ENCODE results near the gene MICB.

Gene MICB

DNA sequence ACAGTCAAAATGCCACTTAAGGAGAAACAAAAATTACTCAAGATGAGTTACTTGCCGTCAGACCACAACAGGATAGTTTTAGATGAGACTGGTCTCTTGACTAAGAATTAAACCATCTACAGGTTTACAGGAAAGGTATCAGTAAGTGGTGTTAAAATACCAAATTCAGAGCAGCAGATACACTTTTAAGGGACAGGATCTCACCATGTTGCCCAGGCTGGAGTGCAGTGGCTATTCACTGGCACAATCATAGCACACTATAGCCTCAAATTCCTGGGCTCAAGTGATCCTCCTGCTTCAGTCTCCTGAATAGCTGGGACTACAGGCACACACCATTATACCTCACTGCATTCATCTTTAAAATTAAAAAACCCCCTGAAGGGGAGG is 35.5 kb downstream of the MICB start:
- H3K4me2 ChIP-seq (ENCODE audit: low read length), result no peak overlapping the region
- no peak overlapping the region for H3K4me3 ChIP-seq (ENCODE audit: low read length)
- no peaks in the 10 kb centered on the region for H3K27me3 ChIP-seq (ENCODE audit: control insufficient read depth, insufficient read depth, low read length)
- peaks cover 87% of the 10 kb centered on the region for H3K36me3 ChIP-seq (ENCODE audit: insufficient read depth, low read length)
- H3K9ac ChIP-seq (ENCODE audit: low read depth, low read length), result no peak overlapping the region
- no peaks in the 10 kb centered on the region for H3K9me3 ChIP-seq (replicated peaks; ENCODE audit: low read length)
- peaks cover under 1% of the 10 kb centered on the region for H3K4me1 ChIP-seq (ENCODE audit: control insufficient read depth, insufficient read depth, low read length)

- H3K27me3 ChIP-seq (ENCODE audit: control insufficient read depth, insufficient read depth, low read length), result no peaks in the 10 kb centered on the region
- H3K36me3 ChIP-seq (ENCODE audit: insufficient read depth, low read length), result peaks cover 92% of the 10 kb centered on the region
Observed at GRCh38 chr6:31534011-31534410, 36.1 kb downstream of the MICB start.

GRCh38 chr6:31534521-31535040 is 36.6 kb downstream of the MICB start:
- Histone ChIP-seq H3K27me3 (ENCODE audit: control insufficient read depth, insufficient read depth, low read length) (no peaks in the 10 kb centered on the region), H3K4me3 (ENCODE audit: low read length) (no peak overlapping the region), H3K9me3 (replicated peaks; ENCODE audit: low read length) (no peaks in the 10 kb centered on the region), H3K4me2 (ENCODE audit: low read length) (no peak overlapping the region), H3K36me3 (ENCODE audit: insufficient read depth, low read length) (peaks cover 95% of the 10 kb centered on the region), H3K4me1 (ENCODE audit: control insufficient read depth, insufficient read depth, low read length) (peaks cover 12% of the 10 kb centered on the region), H3K9ac (ENCODE audit: low read depth, low read length) (no peak overlapping the region)

More at GRCh38 chr6:31534011-31534410, 36.1 kb downstream of the MICB start:
- Histone ChIP-seq H3K4me1 (ENCODE audit: control insufficient read depth, insufficient read depth, low read length) (peaks cover 6% of the 10 kb centered on the region), H3K4me3 (ENCODE audit: low read length) (no peak overlapping the region), H3K9me3 (replicated peaks; ENCODE audit: low read length) (no peaks in the 10 kb centered on the region), H3K9ac (ENCODE audit: low read depth, low read length) (no peak overlapping the region), H3K4me2 (ENCODE audit: low read length) (no peak overlapping the region)

DNA sequence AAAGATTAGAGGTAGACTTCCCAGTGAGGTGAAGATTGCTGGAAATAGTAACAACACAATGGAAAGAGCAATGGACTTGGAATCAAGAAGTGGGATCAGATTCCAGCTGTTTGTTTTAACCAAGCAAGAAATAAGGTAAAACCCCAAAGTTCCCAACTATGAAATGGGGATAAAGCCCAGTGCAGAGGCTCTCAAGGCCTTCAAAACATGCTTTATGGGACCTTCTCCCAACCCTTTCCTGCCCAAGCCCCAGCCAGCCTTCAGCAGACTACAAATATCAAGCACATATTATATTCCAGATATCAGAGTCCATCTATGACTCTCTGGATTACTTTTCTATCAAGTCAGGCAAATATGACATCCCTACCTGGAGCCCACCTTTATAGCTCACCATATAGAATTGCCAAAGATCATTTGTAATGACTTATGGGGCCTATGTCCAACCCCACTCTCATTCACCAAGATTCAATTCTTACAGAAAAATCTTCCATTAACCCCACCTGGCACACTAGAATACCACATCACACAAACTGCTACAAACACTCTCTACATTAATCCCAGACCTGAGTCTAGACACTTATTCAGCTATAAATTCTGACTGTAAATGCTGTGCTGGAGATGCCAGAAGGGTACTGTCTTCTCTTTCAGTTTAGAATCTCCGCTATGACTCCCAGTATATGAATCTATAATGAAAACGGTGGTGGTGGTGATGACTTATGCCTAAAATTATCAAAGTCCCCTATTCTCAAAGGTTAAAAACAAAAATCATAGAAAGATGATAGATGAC is 37.8 kb downstream of the MICB start:
- Histone ChIP-seq H3K27me3 (ENCODE audit: control insufficient read depth, insufficient read depth, low read length) (no peaks in the 10 kb centered on the region), H3K9me3 (replicated peaks; ENCODE audit: low read length) (no peaks in the 10 kb centered on the region), H3K9ac (ENCODE audit: low read depth, low read length) (no peak overlapping the region), H3K4me2 (ENCODE audit: low read length) (no peak overlapping the region), H3K4me3 (ENCODE audit: low read length) (no peak overlapping the region), H3K36me3 (ENCODE audit: insufficient read depth, low read length) (peaks cover 96% of the 10 kb centered on the region), H3K4me1 (ENCODE audit: control insufficient read depth, insufficient read depth, low read length) (peaks cover 21% of the 10 kb centered on the region)

DNA sequence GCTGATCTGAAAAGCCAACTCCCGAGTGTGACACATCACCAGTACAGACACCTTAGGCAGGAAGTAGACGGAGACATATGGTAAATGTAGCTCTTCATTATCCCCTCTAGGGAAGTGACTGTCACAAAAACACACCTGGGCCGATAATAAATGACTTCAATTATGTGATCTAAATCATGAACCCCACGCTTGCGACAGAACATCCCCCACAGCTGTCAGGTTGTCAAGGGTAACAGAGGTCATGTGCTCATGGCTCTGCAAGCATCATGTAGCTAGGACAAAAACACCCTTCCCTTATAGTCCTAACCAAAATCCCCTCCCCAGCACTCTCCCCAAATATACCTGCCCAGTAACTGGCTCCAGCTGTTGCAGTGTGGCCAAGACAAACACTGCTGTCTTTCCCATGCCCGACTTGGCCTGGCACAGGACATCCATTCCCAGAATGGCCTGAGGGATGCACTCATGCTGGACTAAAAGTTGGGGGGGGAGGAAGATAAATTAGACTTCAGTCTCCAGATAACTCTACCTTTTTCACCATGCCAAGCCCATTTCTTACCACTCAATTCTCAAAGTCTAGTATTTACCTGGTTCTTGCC is 41.0 kb downstream of the MICB start:
- no peaks in the 10 kb centered on the region for H3K9me3 ChIP-seq (replicated peaks; ENCODE audit: low read length)
- peak overlapping the region; percentile 92 for H3K4me2 ChIP-seq (ENCODE audit: low read length)
- peak overlapping the region; percentile 99 for H3K9ac ChIP-seq (ENCODE audit: low read depth, low read length)
- H3K4me1 ChIP-seq (ENCODE audit: control insufficient read depth, insufficient read depth, low read length), result peaks cover 26% of the 10 kb centered on the region
- peaks cover 71% of the 10 kb centered on the region for H3K36me3 ChIP-seq (ENCODE audit: insufficient read depth, low read length)
- H3K27me3 ChIP-seq (ENCODE audit: control insufficient read depth, insufficient read depth, low read length), result no peaks in the 10 kb centered on the region
- H3K4me3 ChIP-seq (ENCODE audit: low read length), result peak overlapping the region; percentile 87

- Histone ChIP-seq H3K9me3 (replicated peaks; ENCODE audit: low read length) (no peaks in the 10 kb centered on the region), H3K4me2 (ENCODE audit: low read length) (peak overlapping the region; percentile 92), H3K4me3 (ENCODE audit: low read length) (peak overlapping the region; percentile 87), H3K4me1 (ENCODE audit: control insufficient read depth, insufficient read depth, low read length) (peaks cover 26% of the 10 kb centered on the region), H3K36me3 (ENCODE audit: insufficient read depth, low read length) (peaks cover 54% of the 10 kb centered on the region), H3K27me3 (ENCODE audit: control insufficient read depth, insufficient read depth, low read length) (no peaks in the 10 kb centered on the region), H3K9ac (ENCODE audit: low read depth, low read length) (peak overlapping the region; percentile 99)
Observed at GRCh38 chr6:31540640-31541039, 42.7 kb downstream of the MICB start.

GRCh38 chr6:31541059-31541657 is 43.2 kb downstream of the MICB start:
- H3K27me3 ChIP-seq (ENCODE audit: control insufficient read depth, insufficient read depth, low read length), result no peaks in the 10 kb centered on the region
- peaks cover 30% of the 10 kb centered on the region for H3K4me1 ChIP-seq (ENCODE audit: control insufficient read depth, insufficient read depth, low read length)
- peak overlapping the region; percentile 92 for H3K4me2 ChIP-seq (ENCODE audit: low read length)
- no peaks in the 10 kb centered on the region for H3K9me3 ChIP-seq (replicated peaks; ENCODE audit: low read length)
- H3K9ac ChIP-seq (ENCODE audit: low read depth, low read length), result peak overlapping the region; percentile 99
- peaks cover 49% of the 10 kb centered on the region for H3K36me3 ChIP-seq (ENCODE audit: insufficient read depth, low read length)
- peak overlapping the region; percentile 87 for H3K4me3 ChIP-seq (ENCODE audit: low read length)

DNA sequence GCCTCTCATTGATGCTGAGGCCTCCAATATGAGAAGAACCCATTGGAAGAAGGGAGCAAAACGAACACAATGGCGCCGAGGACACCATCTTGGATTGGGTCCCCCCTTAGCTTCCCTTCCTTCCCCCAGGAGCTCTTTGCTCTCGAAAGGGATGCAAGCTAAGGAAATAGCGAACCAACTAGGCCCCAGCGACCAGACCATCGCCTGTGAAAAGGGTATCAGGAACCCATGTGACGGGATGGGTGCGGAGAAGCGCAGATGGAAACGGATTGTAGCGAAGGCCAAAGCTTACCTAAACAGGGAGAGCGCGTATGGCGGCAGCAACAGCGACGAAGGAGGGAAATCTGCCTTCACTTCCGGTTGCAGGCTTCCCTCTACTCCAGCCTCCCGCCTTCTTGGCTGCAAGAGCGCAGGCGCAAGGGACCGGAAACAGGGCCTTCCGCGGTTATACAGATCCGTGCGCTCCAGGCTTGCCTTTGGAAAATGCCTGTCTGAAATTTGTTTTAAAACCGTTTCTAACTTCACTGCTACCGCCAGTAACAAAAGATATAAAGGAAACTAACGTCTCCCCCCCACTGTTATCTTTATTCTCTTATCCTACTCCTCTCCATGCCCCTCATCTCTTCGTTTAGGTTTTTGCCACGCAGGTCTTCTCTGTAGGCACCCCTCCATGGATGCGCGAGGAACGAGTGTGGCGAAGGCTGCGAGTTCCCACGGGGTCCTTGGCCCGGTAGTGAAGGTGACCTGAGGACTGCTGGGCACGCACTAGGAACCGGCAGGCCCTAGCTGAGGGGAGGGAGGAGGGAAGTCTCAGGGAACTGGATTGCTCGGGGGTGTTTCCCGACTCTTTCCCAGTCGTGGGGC is 43.9 kb downstream of the MICB start, which contains the start of gene DDX39B:
Gene DDX39B (minus strand): TSS at position 346 of the 864 bp plus-strand sequence. CDS start 1,471 bp downstream, outside the sequence.
- Histone ChIP-seq H3K36me3 (ENCODE audit: insufficient read depth, low read length) (peaks cover 41% of the 10 kb centered on the region), H3K4me1 (ENCODE audit: control insufficient read depth, insufficient read depth, low read length) (peaks cover 33% of the 10 kb centered on the region), H3K9me3 (replicated peaks; ENCODE audit: low read length) (no peaks in the 10 kb centered on the region), H3K4me2 (ENCODE audit: low read length) (peak within 1 kb of the TSS; percentile 92), H3K27me3 (ENCODE audit: control insufficient read depth, insufficient read depth, low read length) (no peaks in the 10 kb centered on the region), H3K9ac (ENCODE audit: low read depth, low read length) (peak within 1 kb of the TSS; percentile 99), H3K4me3 (ENCODE audit: low read length) (peak within 1 kb of the TSS; percentile 87)

- H3K9me3 ChIP-seq (replicated peaks; ENCODE audit: low read length), result no peaks in the 10 kb centered on the region
- no peak overlapping the region for H3K9ac ChIP-seq (ENCODE audit: low read depth, low read length)
- H3K36me3 ChIP-seq (ENCODE audit: insufficient read depth, low read length), result peaks cover 25% of the 10 kb centered on the region
- H3K4me2 ChIP-seq (ENCODE audit: low read length), result no peak overlapping the region
- H3K4me1 ChIP-seq (ENCODE audit: control insufficient read depth, insufficient read depth, low read length), result peaks cover 39% of the 10 kb centered on the region
- H3K27me3 ChIP-seq (ENCODE audit: control insufficient read depth, insufficient read depth, low read length), result no peaks in the 10 kb centered on the region
- H3K4me3 ChIP-seq (ENCODE audit: low read length), result no peak overlapping the region
Observed at GRCh38 chr6:31543639-31544038, 45.7 kb downstream of the MICB start.

DNA sequence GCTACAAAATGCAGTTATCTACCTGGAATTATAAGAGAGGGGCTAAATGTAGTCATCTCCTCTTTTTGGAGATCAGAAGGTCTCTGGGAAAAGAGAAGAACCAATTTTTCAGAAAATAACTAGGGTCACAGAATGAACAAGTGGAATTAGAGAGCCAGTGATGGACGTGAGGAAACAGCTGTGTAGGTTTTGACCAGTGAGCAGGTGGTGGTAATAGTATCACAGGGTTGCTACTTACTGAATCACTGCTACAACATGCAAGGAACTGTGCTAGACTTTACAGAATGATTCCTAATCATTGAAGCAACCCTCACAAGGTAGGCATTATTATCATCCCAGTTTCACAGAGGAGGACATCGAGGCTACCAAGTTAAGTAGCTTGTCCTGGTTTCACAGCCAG is 46.7 kb downstream of the MICB start:
- Histone ChIP-seq H3K4me1 (ENCODE audit: control insufficient read depth, insufficient read depth, low read length) (peaks cover 29% of the 10 kb centered on the region), H3K36me3 (ENCODE audit: insufficient read depth, low read length) (peaks cover 20% of the 10 kb centered on the region), H3K27me3 (ENCODE audit: control insufficient read depth, insufficient read depth, low read length) (no peaks in the 10 kb centered on the region), H3K9me3 (replicated peaks; ENCODE audit: low read length) (no peaks in the 10 kb centered on the region), H3K4me2 (ENCODE audit: low read length) (no peak overlapping the region), H3K9ac (ENCODE audit: low read depth, low read length) (no peak overlapping the region), H3K4me3 (ENCODE audit: low read length) (no peak overlapping the region)

GRCh38 chr6:31545291-31545690 is 47.3 kb downstream of the MICB start:
- Histone ChIP-seq H3K9ac (ENCODE audit: low read depth, low read length) (peak overlapping the region; percentile 54), H3K4me3 (ENCODE audit: low read length) (no peak overlapping the region), H3K9me3 (replicated peaks; ENCODE audit: low read length) (no peaks in the 10 kb centered on the region), H3K36me3 (ENCODE audit: insufficient read depth, low read length) (peaks cover 14% of the 10 kb centered on the region), H3K4me1 (ENCODE audit: control insufficient read depth, insufficient read depth, low read length) (peaks cover 23% of the 10 kb centered on the region), H3K27me3 (ENCODE audit: control insufficient read depth, insufficient read depth, low read length) (no peaks in the 10 kb centered on the region), H3K4me2 (ENCODE audit: low read length) (no peak overlapping the region)

All from skeletal muscle satellite cell (primary cell).